ENCODE results near the gene TMC3.
"Not testable (repeated sequence)": the region's sequence is repeated elsewhere in the genome, so short reads cannot be mapped to it uniquely, and the experiment has no call there.

The TMC3 gene

GRCh38 chr15:81331600-81331999 lies 42.4 kb downstream of the TMC3 start:
- no peak for DNase-seq (ENCODE audit: low spot score)
- TF ChIP-seq CTCF (IDR thresholded peaks at IDR 0.05; ENCODE audit: extremely low read depth, missing control alignments), result no peak

- not testable (repeated sequence) for DNase-seq (ENCODE audit: low spot score)
These were observed 42.9 kb downstream of the TMC3 start for GRCh38 chr15:81331141-81331540.

- no peak for DNase-seq (ENCODE audit: low spot score)
- TF ChIP-seq CTCF (IDR thresholded peaks at IDR 0.05; ENCODE audit: extremely low read depth, missing control alignments), result no peak
These were observed 43.5 kb downstream of the TMC3 start for GRCh38 chr15:81330366-81331090.

GRCh38 chr15:81329446-81329845 lies 44.6 kb downstream of the TMC3 start:
- TF ChIP-seq CTCF (IDR thresholded peaks at IDR 0.05; ENCODE audit: extremely low read depth, missing control alignments), result no peak
- no peak for DNase-seq (ENCODE audit: low spot score)

GRCh38 chr15:81327516-81327915 lies 46.5 kb downstream of the TMC3 start:
- DNase-seq (ENCODE audit: low spot score), result no peak
- TF ChIP-seq CTCF (IDR thresholded peaks at IDR 0.05; ENCODE audit: extremely low read depth, missing control alignments), result no peak

- no peak for DNase-seq (ENCODE audit: low spot score)
- TF ChIP-seq CTCF (IDR thresholded peaks at IDR 0.05; ENCODE audit: extremely low read depth, missing control alignments), result no peak
These were observed 47.4 kb downstream of the TMC3 start for GRCh38 chr15:81326466-81327212.

- no peak for TF ChIP-seq CTCF (IDR thresholded peaks at IDR 0.05; ENCODE audit: extremely low read depth, missing control alignments)
- peak; percentile 93 for DNase-seq (ENCODE audit: low spot score)
These were observed 49.8 kb downstream of the TMC3 start, which contains the start of gene STARD5 for GRCh38 chr15:81323944-81324881. TSS of gene STARD5 (minus strand) at chr15:81324141. CDS start at chr15:81324099, 42 bp downstream.
